ENCODE results near the gene SERP2. TPM values are rescaled to one million over a fixed set of nuclear protein-coding genes. Genes with fewer than 3 reads are reported as not detected.

The SERP2 gene
- total RNA-seq, 1 experiment from 2014 or later, result 1.8 TPM

GRCh38 chr13:44425815-44426078, 52.1 kb downstream of the SERP2 start:
- no peak overlapping the region for H2BK120ac ChIP-seq (ENCODE audit: low read depth, low read length, poor library complexity, severe bottlenecking)
- peaks cover 3 to 8% of the 10 kb centered on the region in 2 experiments; a peak in 3 of 5 replicates for H3K9me3 Mint-ChIP-seq
- no peak overlapping the region for H3T11ph ChIP-seq (ENCODE audit: low read length)
- no peak overlapping the region for H2BK5ac ChIP-seq (ENCODE audit: insufficient read length, low read length)
- no peaks in the 10 kb centered on the region for H3K27me3 ChIP-seq (ENCODE audit: insufficient read depth, low read length)
- H3K23me2 ChIP-seq (ENCODE audit: insufficient read length, low read depth, low read length, poor library complexity, severe bottlenecking), result no peaks in the 10 kb centered on the region
- H3K4ac ChIP-seq (ENCODE audit: low read depth, low read length), result no peak overlapping the region
- no peak overlapping the region for H3K27ac ChIP-seq (ENCODE audit: insufficient read length, low read depth, low read length)
- H3K9me3 ChIP-seq (ENCODE audit: control insufficient read depth, low read depth, low read length), result no peaks in the 10 kb centered on the region
- H2AK5ac ChIP-seq (ENCODE audit: insufficient read length, low read length), result no peak overlapping the region
- no peak overlapping the region for H3K4me3 Mint-ChIP-seq
- no peak overlapping the region for H2AFZ ChIP-seq (ENCODE audit: low read length)
- H3K18ac ChIP-seq (ENCODE audit: insufficient read length, low read depth, low read length), result no peak overlapping the region
- TF ChIP-seq CTCF (conservative IDR thresholded peaks at IDR 0.05), result no peak
- H3K27ac Mint-ChIP-seq, result no peak overlapping the region
- H4K20me1 ChIP-seq (ENCODE audit: control insufficient read depth, insufficient read depth, insufficient read length), result no peaks in the 10 kb centered on the region
- H3K23ac ChIP-seq (ENCODE audit: insufficient read length, low read depth, low read length), result no peak overlapping the region
- H2BK12ac ChIP-seq (ENCODE audit: insufficient read length, low read depth, low read length), result no peak overlapping the region
- H3K36me3 Mint-ChIP-seq (ENCODE audit: insufficient read depth in 1 of 3, low read depth in 3 of 3), result peaks cover 0 to 5% (median 4%) of the 10 kb centered on the region in 3 experiments; a peak in 5 of 7 replicates
- peaks cover 10 to 16% of the 10 kb centered on the region in 2 experiments for H3K4me1 Mint-ChIP-seq
- no peak overlapping the region for H3K9ac ChIP-seq (ENCODE audit: extremely low read depth, insufficient read length, low read length)
- H4K5ac ChIP-seq (ENCODE audit: insufficient read length, low read depth, low read length), result no peak overlapping the region
- H4K8ac ChIP-seq (replicated peaks; ENCODE audit: insufficient read length, low read depth, low read length), result no peak overlapping the region
- H3K79me1 ChIP-seq (ENCODE audit: insufficient read depth, low read depth, low read length, poor library complexity, severe bottlenecking), result no peaks in the 10 kb centered on the region
- peaks cover 30% of the 10 kb centered on the region for H3K27me3 Mint-ChIP-seq (ENCODE audit: low read depth)
- H3K4me1 ChIP-seq (ENCODE audit: insufficient read depth, low read length), result no peaks in the 10 kb centered on the region
- no peak for DNase-seq
- H3K79me2 ChIP-seq (ENCODE audit: insufficient read depth, low read length), result no peaks in the 10 kb centered on the region
- no peak overlapping the region for H3K56ac ChIP-seq (ENCODE audit: insufficient read length, low read depth, low read length)
- no peak overlapping the region for H4K91ac ChIP-seq (ENCODE audit: insufficient read length, low read depth, low read length)
- H2BK15ac ChIP-seq (ENCODE audit: low read depth, low read length), result no peak overlapping the region
- no peak overlapping the region for H3K14ac ChIP-seq (ENCODE audit: insufficient read depth, low read length)
- H3K4me2 ChIP-seq (ENCODE audit: insufficient read depth, insufficient read length, low read length), result no peak overlapping the region
- WGBS (ENCODE audit: extremely low coverage, insufficient read length, low lambda C conversion rate), result no CpG with 5 or more reads among the region's 2 CpGs
- H2BK20ac ChIP-seq (ENCODE audit: low read depth, low read length, poor library complexity, severe bottlenecking), result no peak overlapping the region
